ENCODE data around the gene KCNK1.

- TF ChIP-seq CTCF (IDR thresholded peaks at IDR 0.05 in 8 of 11, conservative IDR thresholded peaks at IDR 0.05 in 3 of 11) (no peak), POLR2AphosphoS5 (IDR thresholded peaks at IDR 0.05) (no peak)
Observed at GRCh38 chr1:233677690-233678354, 63.9 kb downstream of the KCNK1 start.
